Gastroesophageal sphincter (tissue), 3 donors: ENCODE data around the gene GATAD2A.

Experiments
- EP300 ChIP-seq: sonication (generic); formaldehyde crosslinking; IDR thresholded peaks from one replicate; pipeline ENCODE4 v1.6.1; 2017; ENCODE audit warnings: antibody characterized with exemption, mild to moderate bottlenecking
- POLR2A ChIP-seq, 2 donors: fragments of 450-650 bp; IDR thresholded peaks; one replicate each; pipeline ENCODE4 v1.6.1; 2017; ENCODE audit warnings: antibody characterized with exemption in 2 of 2, mild to moderate bottlenecking in 2 of 2, moderate library complexity in 1 of 2
- POLR2AphosphoS5 ChIP-seq: sonication (generic); formaldehyde crosslinking; IDR thresholded peaks from one replicate; pipeline ENCODE4 v1.6.1; 2017; ENCODE audit warnings: antibody characterized with exemption
- TF ChIP-seq, protein P1 (sequence below), 4 experiments: fragments of 200-600 bp in 2 of 4; fragments of 450-650 bp in 2 of 4; sonication (generic) in 1 of 4; IDR thresholded peaks; one replicate each; pipeline ENCODE4 v1.5.1; 2017 to 2019; ENCODE audit warnings: antibody characterized with exemption in 4 of 4, mild to moderate bottlenecking in 2 of 4, moderate library complexity in 2 of 4

DNA sequence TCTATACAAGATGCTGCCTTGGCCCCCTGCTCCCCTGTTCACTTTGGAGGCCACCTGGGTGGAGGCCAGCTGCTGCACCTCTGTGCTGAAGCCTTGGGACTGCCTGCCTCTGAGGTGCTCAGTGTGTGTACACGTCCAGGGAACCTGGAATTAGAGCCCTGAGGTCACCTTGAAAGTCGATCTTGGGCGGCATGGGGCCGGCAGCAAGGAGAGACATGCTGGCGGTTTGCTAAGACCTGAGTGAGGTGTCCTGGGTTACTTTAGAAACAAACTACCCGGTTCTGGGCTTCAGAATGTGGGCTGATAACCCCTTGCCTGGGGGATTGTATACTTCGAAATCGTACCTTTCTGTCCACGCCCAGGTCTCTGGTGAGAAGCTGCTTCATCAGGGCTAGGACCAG lies 84.3 kb downstream of the GATAD2A start:
- TF ChIP-seq, protein P1, sequence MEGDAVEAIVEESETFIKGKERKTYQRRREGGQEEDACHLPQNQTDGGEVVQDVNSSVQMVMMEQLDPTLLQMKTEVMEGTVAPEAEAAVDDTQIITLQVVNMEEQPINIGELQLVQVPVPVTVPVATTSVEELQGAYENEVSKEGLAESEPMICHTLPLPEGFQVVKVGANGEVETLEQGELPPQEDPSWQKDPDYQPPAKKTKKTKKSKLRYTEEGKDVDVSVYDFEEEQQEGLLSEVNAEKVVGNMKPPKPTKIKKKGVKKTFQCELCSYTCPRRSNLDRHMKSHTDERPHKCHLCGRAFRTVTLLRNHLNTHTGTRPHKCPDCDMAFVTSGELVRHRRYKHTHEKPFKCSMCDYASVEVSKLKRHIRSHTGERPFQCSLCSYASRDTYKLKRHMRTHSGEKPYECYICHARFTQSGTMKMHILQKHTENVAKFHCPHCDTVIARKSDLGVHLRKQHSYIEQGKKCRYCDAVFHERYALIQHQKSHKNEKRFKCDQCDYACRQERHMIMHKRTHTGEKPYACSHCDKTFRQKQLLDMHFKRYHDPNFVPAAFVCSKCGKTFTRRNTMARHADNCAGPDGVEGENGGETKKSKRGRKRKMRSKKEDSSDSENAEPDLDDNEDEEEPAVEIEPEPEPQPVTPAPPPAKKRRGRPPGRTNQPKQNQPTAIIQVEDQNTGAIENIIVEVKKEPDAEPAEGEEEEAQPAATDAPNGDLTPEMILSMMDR (IDR thresholded peaks at IDR 0.05): no peak
- TF ChIP-seq POLR2A (IDR thresholded peaks at IDR 0.05) (no peak), EP300 (no peak), POLR2AphosphoS5 (no peak)
